ENCODE data around the gene SLPI.

The SLPI gene

DNA sequence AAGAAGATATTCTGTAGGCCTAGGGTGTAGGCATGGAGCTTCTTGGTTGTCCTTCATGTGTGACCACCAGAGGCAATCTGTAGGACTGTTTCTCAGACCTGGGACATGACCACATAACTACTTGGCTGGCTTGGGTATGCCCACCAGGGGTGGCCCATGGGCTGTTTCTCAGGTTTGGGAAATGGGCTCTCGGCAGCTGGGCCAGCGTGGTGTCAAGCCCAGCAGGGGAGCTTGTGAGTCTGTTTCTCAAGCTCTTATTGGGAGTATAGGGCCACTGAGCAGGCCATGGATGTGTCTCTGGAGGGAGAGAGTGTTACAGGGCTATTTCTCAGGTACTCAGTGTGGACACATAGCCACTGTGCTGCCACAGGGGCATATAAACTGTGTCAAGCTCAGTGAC is 35.7 kb downstream of the SLPI start:
- no peak for DNase-seq

DNA sequence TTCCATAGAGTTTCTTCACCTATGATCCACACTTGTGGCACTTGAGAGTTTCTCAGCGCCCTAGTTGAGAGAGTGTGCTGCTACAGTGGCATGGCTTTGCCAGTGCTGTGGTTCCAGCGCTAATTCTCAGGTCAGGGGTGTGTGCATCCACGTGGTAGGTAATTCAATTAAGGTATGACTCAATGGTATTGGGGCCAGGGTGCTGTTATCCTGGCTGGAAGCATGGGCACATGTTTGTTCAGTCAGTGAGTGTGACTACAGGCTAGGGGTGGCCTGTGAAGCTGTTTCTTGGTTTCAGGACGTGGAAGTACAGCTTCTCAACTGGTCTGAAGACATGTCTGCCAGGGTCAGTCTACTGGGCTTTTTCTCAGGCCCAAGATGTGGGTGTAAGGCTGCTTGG is 36.2 kb downstream of the SLPI start:
- no peak for DNase-seq

DNA sequence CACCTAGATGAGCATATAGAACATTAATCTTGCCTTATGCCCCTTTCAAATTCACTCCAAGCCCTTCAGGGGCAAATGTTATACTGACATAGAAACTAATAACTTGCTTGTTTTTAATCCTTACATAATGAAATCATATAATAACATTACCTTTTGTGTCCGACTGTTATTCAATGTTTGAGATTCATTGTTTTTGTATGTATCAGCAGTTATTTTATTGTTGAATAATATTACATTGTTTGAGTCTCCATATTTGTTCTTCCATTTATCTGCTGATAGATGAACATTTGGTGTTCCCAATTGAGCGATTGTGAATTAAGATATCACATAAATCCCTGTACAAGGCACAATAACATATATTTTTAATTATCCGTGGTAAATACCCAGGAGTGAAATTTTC is 41.5 kb downstream of the SLPI start:
- DNase-seq, result no peak

DNA sequence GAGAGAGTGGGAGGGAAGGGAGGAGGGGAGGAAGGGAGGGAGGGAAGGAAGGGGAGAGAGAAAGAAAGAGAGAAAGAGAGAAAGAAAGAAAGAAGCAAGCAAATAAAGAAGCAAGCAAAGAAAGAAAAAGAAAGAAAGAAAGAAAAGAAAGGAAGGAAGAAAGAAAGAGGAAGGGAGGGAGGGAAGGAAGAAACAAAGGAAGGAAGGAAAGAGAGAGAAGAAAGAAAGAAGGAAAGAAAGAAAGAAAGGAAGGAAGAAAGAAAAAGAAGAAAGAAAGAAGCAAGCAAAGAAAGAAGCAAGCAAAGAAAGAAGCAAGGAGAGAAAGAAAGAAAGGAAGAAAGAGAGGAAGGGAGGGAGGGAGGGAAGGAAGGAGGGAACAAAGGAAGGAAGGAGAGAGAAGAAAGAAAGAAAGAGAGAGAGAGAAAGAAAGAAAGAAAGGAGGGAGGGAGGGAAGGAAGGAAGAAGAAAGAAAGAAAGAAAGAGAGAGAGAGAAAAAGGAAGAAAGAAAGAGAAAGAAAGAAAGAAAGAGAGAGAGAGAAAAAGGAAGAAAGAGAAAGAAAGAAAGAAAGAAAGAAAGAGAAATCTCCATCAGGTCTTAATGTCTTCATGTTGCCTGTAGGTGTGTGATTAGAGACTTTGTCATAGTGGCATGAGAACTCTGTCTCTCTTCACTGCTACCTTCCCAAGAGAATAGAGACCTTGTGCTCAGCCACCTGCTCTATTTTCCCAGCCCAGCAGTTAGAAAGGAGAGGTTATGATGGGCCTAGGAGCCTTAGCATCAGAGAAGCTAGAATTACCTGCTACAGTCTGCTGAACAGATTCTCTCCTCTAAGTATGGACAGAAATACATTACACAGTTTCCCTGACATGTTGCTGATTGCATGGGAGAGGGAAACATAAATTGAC is 42.5 kb downstream of the SLPI start:
- no peak for DNase-seq

DNA sequence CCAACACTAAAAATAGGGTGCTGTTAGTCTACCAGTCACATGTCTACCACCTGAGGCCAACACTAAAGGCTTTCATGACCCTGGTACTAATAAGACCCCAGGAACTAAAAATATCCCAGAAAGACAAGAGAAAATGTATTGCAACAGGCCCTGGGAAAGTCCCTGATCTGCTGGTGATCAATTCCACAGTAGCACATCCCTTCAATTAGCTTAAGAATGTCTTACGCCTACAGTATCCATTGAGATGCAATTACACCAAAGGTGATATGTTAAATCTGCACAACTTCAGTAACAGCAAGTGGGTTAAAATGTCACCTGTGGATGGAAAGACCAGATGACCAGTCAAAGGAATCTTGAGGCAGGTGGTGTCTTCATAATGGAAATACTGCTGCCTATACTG is 44.4 kb downstream of the SLPI start:
- no peak for DNase-seq

DNA sequence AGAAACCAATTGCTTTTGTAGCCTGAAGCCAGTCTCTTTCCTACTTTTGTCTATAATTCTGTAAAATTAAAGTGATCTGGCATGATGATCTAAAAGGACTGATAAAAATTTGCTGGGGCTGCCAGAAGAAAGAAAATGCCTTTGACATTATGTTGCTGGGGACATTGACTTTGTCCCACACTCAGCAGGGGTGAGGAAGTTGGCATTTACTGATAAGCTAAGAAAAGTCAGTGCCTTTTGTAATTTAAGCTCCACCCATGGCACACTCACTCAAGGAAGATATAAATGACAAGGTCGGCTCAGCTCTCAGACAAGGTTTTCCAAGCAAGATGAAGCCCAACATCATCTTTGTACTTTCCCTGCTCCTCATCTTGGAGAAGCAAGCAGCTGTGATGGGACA is 47.6 kb downstream of the SLPI start, which contains the start of gene SEMG1:
Gene SEMG1 (plus strand): TSS at position 309 of the 400 bp plus-strand sequence. CDS start 21 bp downstream, at position 330.
- no peak for DNase-seq

Data from amygdala (tissue), 56 donors.